Heart right ventricle (tissue), 16 donors: ENCODE measurements around the gene TMEM52B. TPM values are rescaled to one million over a fixed set of nuclear protein-coding genes. Genes with fewer than 3 reads are reported as not detected.
"Not testable (repeated sequence)": the region's sequence is repeated elsewhere in the genome, so short reads cannot be mapped to it uniquely, and the experiment has no call there.

Experiments used
- ATAC-seq, 8 donors: fragments of 200-7000 bp; cut with Tn5 transposase; one replicate each; pipeline ENCODE4 v1.9.1; 2020; ENCODE audit warnings: mild to moderate bottlenecking in 8 of 8, moderate library complexity in 8 of 8, moderate number of reproducible peaks in 1 of 8
- DNase-seq, 2 donors: peaks; one replicate each; pipeline ENCODE4 v3.0.0-alpha.2; 2020
- H3K27ac ChIP-seq, 10 donors: fragments of 200-600 bp; sonication (generic) in 2 of 10; one replicate each; pipeline versions ENCODE4 v1.5.0 to v1.8.0; 2020 to 2022; ENCODE audit warnings: mild to moderate bottlenecking in 3 of 10
- H3K27me3 ChIP-seq, 7 donors: fragments of 200-600 bp; one replicate each; pipeline ENCODE4 v1.8.0; 2021 to 2022; ENCODE audit warnings: mild to moderate bottlenecking in 2 of 7
- H3K36me3 ChIP-seq, 9 donors: fragments of 200-600 bp; sonication (generic) in 1 of 9; one replicate each; pipeline versions ENCODE4 v1.5.0 to v1.8.0; 2020 to 2022; ENCODE audit warnings: mild to moderate bottlenecking in 2 of 9
- H3K4me1 ChIP-seq, 9 donors: fragments of 200-600 bp; sonication (generic) in 1 of 9; one replicate each; pipeline versions ENCODE4 v1.5.0 to v1.8.0; 2020 to 2022; ENCODE audit warnings: mild to moderate bottlenecking in 4 of 9
- H3K4me3 ChIP-seq, 10 donors: fragments of 200-600 bp; sonication (generic) in 2 of 10; one replicate each; pipeline versions ENCODE4 v1.5.0 to v1.8.0; 2020 to 2022; ENCODE audit warnings: mild to moderate bottlenecking in 7 of 10, moderate library complexity in 2 of 10
- H3K9me3 ChIP-seq, 11 donors: fragments of 200-600 bp in 10 of 11; sonication (generic) in 2 of 11; one replicate each; pipeline versions ENCODE4 v1.5.0 to v1.8.0; 2013 to 2022; ENCODE audit warnings: mild to moderate bottlenecking in 2 of 11, control low read depth in 1 of 11, moderate library complexity in 1 of 11
- WGBS, 2 donors: extraction: QIAGEN DNeasy Blood & Tissue Kit; methylation state at CpG; one replicate each; pipeline ENCODE4 v1.1.7; 2013; ENCODE audit warnings: inconsistent platforms in 1 of 2; 5-methylcytosine and 5-hydroxymethylcytosine counted together
- intact Hi-C, 10 donors: fragments of 100-400 bp; cut with DNase I; formaldehyde crosslinking; loops; one replicate each; pipeline versions ENCODE4 v1.11.1 to v1.14.2; 2022
- polyA plus RNA-seq, 2 donors: library from polyadenylated mRNA; stranded (reverse); fragments of 200-250 nt; gene quantifications; one replicate each; pipeline ENCODE4 v1.2.3, GENCODE V29; 2013
- total RNA-seq, 10 donors: library from RNA; stranded (reverse); fragmentation: NEBNext Ultra II Directional in 3 of 10; extraction: Animal tissue kit (Norgen Biotek cat#: 25700) in 3 of 10; gene quantifications; one replicate each; pipeline versions ENCODE4 v1.2.1 to v1.2.4, GENCODE V29; 2021 to 2023
- TF ChIP-seq, protein P1 (sequence below), 9 donors: fragments of 200-600 bp; sonication (generic) in 2 of 9; IDR thresholded peaks; one replicate each; pipeline versions ENCODE4 v1.5.0 to v1.8.0; 2021 to 2022; ENCODE audit warnings: antibody characterized with exemption in 9 of 9, mild to moderate bottlenecking in 5 of 9, moderate library complexity in 1 of 9
- donor health status: Arrhythmogenic right ventricular cardiomyopathy.
- donor health status: ischemic (EF 13 %, LVEDD 7.1; RV severe dilation, severe dysfunction).
- donor health status: healthy with polysubstance abuse.
- donor health status: DM: no; HTN: yes; CAD: no.
- donor health status: DM: no; HTN: no; CAD: no.
- donor health status: ischemic (EF 25% LVEDD 6.9; RV normal size, moderate dysfunction).
- donor health status: ischemic (EF 25% LVEDD 5.7; RV mildly dilated, moderate dysfunction).
- donor health status: healthy.
- donor health status: DM: yes; HTN: yes; CAD: no.
- donor health status: Ischemic cardiomyopathy.
- donor health status: ischemic (EF 35%, LVEDD 5.7; RV mildly dilated, moderate dysfunction).
- donor health status: nonischemic (EF 11% LVEDD 7.7; RV severe dilation, severe dysfunction).
- donor health status: DM: yes; HTN: yes; CAD: no.
- donor health status: PGD.
- donor health status: ischemic (EF 29% LVEDD 5.4; RV normal size, mild dysfunction).
- donor health status: nonischemic (EF 23%, LVEDD 6.1; RV moderate dilation, normal function).

TMEM52B gene
- total and polyA plus RNA-seq, 12 donors: 0.03 TPM; not detected in 11

DNA sequence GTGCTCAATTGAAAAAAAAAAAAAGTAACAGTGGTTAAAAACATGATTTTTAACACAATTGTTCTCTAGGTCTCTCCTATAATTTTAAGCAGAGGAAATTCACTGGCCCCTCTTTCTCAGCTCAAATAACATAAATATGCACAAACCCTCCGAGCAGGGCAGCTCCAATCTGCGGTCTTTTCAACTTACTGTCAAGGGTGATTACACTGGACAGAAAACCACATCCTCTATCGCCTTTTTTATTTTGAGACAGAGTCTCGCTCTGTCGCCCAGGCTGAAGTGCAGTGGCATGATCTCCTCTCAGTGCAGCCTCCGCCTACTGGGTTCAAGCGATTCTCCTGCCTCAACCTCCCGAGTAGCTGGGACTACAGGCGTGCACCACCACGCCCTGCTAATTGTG lies 17.4 kb downstream of the TMEM52B start:
- intact Hi-C loops: no loop called here
- no peak overlapping the region for H3K4me3 ChIP-seq
- TF ChIP-seq, protein P1, sequence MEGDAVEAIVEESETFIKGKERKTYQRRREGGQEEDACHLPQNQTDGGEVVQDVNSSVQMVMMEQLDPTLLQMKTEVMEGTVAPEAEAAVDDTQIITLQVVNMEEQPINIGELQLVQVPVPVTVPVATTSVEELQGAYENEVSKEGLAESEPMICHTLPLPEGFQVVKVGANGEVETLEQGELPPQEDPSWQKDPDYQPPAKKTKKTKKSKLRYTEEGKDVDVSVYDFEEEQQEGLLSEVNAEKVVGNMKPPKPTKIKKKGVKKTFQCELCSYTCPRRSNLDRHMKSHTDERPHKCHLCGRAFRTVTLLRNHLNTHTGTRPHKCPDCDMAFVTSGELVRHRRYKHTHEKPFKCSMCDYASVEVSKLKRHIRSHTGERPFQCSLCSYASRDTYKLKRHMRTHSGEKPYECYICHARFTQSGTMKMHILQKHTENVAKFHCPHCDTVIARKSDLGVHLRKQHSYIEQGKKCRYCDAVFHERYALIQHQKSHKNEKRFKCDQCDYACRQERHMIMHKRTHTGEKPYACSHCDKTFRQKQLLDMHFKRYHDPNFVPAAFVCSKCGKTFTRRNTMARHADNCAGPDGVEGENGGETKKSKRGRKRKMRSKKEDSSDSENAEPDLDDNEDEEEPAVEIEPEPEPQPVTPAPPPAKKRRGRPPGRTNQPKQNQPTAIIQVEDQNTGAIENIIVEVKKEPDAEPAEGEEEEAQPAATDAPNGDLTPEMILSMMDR (IDR thresholded peaks at IDR 0.05): no peak
- no peaks in the 10 kb centered on the region for H3K36me3 ChIP-seq
- no peak overlapping the region for H3K27ac ChIP-seq
- DNase-seq (no peak), ATAC-seq (no peak)
- H3K9me3 ChIP-seq: no peaks in the 10 kb centered on the region
- H3K27me3 ChIP-seq: peaks cover 0 to 3% (median 0%) of the 10 kb centered on the region in 7 donors
- H3K4me1 ChIP-seq: peaks cover 0 to 7% (median 0%) of the 10 kb centered on the region in 9 donors
- 88% methylated on average over 10 of the region's 10 CpGs for whole genome bisulfite sequencing, 2 donors

DNA sequence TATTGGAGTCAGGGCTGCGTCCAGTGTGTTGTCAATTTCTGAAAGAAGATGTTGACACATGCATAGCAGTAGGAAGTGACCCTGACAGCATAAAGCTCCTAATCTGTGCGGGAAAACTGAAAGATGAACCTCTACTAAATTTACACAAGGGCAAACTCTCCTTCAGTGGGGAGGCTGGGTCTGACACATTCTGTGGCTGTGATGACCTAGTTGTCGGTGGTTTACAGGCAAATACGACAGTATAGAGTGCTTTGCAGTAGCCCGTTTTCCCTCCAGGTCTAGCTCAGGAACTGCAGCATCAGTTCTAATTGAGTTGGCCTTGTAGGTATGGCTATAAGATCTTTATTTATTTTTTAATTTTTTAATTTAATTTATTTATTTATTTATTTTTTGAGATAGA lies 19.0 kb downstream of the TMEM52B start:
- TF ChIP-seq, protein P1 (IDR thresholded peaks at IDR 0.05): no peak
- intact Hi-C loops: no loop called here
- Histone ChIP-seq H3K36me3 (no peaks in the 10 kb centered on the region), H3K27me3 (peaks cover 0 to 3% (median 0%) of the 10 kb centered on the region in 7 donors), H3K4me3 (no peak overlapping the region), H3K27ac (no peak overlapping the region), H3K9me3 (no peaks in the 10 kb centered on the region), H3K4me1 (peaks cover 0 to 7% (median 0%) of the 10 kb centered on the region in 9 donors)
- WGBS, 2 donors: 83 to 88% methylated on average over 5 of the region's 5 CpGs
- DNase-seq (no peak), ATAC-seq (no peak)

DNA sequence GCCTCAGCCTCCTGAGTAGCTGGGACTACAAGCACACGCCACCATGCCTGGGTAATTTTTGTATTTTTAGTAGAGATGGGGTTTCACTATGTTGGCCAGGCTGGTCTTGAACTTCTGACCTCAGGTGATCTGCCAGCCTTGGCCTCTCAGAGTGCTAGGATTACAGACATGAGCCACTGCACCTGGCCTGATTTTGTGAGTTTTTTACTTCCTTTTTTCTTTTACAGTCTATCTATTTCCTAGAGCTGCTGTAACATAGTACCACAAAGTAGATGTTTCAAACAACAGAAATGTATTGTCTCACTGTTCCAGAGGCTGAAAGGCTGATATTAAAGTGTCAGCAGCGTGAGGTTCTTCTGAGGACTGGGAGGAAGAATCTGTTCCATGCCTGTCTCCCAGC lies 25.7 kb downstream of the TMEM52B start:
- H3K9me3 ChIP-seq, H3K27me3 ChIP-seq, H3K4me1 ChIP-seq, H3K4me3 ChIP-seq, intact Hi-C loops, H3K36me3 ChIP-seq, ATAC-seq, DNase-seq, H3K27ac ChIP-seq: not testable (repeated sequence)
- WGBS, 2 donors: 84 to 86% methylated on average over 2 of the region's 2 CpGs

DNA sequence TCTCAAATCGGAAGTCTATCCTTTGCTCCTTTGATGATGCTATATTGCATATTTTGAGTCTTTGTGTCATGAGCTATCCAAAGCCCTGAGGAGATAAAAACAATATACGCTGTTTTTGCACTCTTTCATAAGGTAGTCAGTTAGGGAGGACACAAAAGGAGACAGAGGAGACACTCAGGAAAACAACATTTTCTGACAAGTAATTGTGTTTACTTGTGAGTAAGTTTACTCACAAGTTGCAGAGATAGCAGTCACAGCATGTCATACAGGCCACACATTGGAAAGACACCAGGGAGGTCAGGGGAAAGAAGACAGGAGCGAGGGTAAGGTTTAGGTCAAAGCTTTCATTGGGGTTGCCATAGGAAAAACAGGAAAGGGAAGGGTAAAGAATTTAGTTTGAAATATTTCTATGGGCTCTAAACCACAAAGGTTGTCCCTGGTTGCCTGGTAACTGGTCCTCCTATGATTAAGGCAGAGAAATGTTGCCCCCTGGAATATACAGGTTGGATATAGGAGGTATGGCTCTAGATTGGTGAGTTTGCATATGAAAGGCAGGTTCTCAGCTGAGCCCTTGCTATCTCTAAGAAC lies 26.5 kb downstream of the TMEM52B start:
- no peaks in the 10 kb centered on the region for H3K4me1 ChIP-seq
- WGBS, 2 donors: 91 to 93% methylated on average over 3 of the region's 3 CpGs
- TF ChIP-seq, protein P1 (IDR thresholded peaks at IDR 0.05): no peak
- intact Hi-C loops: no loop called here
- ATAC-seq: no peak
- no peak overlapping the region for H3K4me3 ChIP-seq
- DNase-seq: no peak
- H3K9me3 ChIP-seq: no peaks in the 10 kb centered on the region
- no peak overlapping the region for H3K27ac ChIP-seq
- no peaks in the 10 kb centered on the region for H3K27me3 ChIP-seq
- H3K36me3 ChIP-seq: no peaks in the 10 kb centered on the region

DNA sequence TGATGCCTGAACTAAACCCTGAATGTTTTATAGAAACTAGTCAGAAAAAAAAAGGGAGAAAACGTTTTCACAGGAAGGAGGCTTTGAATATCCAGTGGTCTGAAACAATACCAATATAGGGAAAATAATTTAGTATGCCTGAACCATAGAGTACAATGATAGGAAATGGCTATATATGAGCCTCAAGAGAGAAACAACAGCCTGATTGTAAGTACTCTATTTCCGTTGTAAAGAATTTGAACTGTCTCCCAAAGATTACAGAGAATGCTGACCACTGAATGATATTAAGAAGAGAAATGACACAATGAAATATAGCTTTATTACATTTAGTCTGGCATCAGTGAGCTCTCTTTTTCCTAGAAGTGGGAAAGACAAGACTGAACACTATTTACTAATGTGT lies 28.3 kb downstream of the TMEM52B start:
- DNase-seq (no peak), ATAC-seq (no peak)
- H3K27me3 ChIP-seq: no peaks in the 10 kb centered on the region
- peak overlapping the region in 2 of 10 donors; percentile 20 to 21 for H3K27ac ChIP-seq
- no peaks in the 10 kb centered on the region for H3K9me3 ChIP-seq
- WGBS, 2 donors: 17 to 24% methylated on average over 2 of the region's 2 CpGs
- TF ChIP-seq, protein P1 (IDR thresholded peaks at IDR 0.05): no peak
- H3K4me1 ChIP-seq: peaks cover 0 to 6% (median 0%) of the 10 kb centered on the region in 9 donors
- H3K36me3 ChIP-seq: no peaks in the 10 kb centered on the region
- H3K4me3 ChIP-seq: no peak overlapping the region
- intact Hi-C loops: no loop called here
